K562 (cell line): ENCODE measurements around the gene TPM4. TPM values are rescaled to one million over a fixed set of nuclear protein-coding genes. Genes with fewer than 3 reads are reported as not detected.

Experiments used
- ATAC-seq: fragments of 200-7000 bp; cut with Tn5 transposase; 3 replicates; pipeline ENCODE4 v1.9.1; 2020; ENCODE audit warnings: moderate library complexity
- BruUV-seq: library from RNA; stranded (reverse); fragments of 400-500 nt; replicated peaks from 2 replicates; lab custom pipeline; 2021; lab: Mats Ljungman, UMichigan
- CTCF ChIA-PET: fragments of 300-600 bp; formaldehyde crosslinking; extraction: SDS; loops from one replicate; lab custom pipeline; 2021; ENCODE audit warnings: low intra/inter-chr PET ratio; lab: Yijun Ruan, JAX
- POLR2A ChIA-PET: fragments of 300-600, 350-650 bp; sonication (Branson Sonifier 250); formaldehyde crosslinking; extraction: SDS; loops from one replicate; lab custom pipeline; 2021; ENCODE audit warnings: antibody characterized with exemption, inconsistent platforms; lab: Yijun Ruan, JAX
- DNase-seq, 4 experiments: peaks; one replicate each; pipeline versions ENCODE4 v3.0.0 to v3.0.0-alpha.2; 2011 to 2018; ENCODE audit warnings: low spot score in 3 of 4, mixed read lengths in 3 of 4; ENCODE audit errors: extremely low read depth in 1 of 4
- FAIRE-seq: peaks from 2 replicates; lab custom pipeline; 2011; peaks lifted over from hg19 to GRCh38; lab: Jason Lieb, UNC
- H2AFZ ChIP-seq: 2 replicates; pipeline ENCODE4 v1.6.0; 2011; ENCODE audit warnings: low read depth, low read length, control low read depth, inconsistent platforms
- H3K27ac ChIP-seq: fragments of 200-600 bp; 3 replicates; pipeline ENCODE4 v1.8.0; 2011; ENCODE audit warnings: low read depth, mild to moderate bottlenecking, control low read depth, inconsistent platforms, low read length, moderate library complexity, mixed read lengths; ENCODE audit errors: extremely low read depth
- H3K27me3 ChIP-seq, 2 experiments: fragments of 300-600 bp in 1 of 2; 2 replicates in 1 of 2; 3 replicates in 1 of 2; pipeline versions ENCODE4 v1.6.0 to v1.8.0; 2011; ENCODE audit warnings: inconsistent platforms in 2 of 2, low read length in 2 of 2, mild to moderate bottlenecking in 1 of 2, mixed read lengths in 1 of 2, moderate library complexity in 1 of 2; ENCODE audit not compliant: control insufficient read depth in 2 of 2, insufficient read depth in 2 of 2
- H3K36me3 ChIP-seq: fragments of 300-600 bp; 3 replicates; pipeline ENCODE4 v1.8.0; 2011; ENCODE audit warnings: mild to moderate bottlenecking, low read length, inconsistent platforms; ENCODE audit not compliant: control insufficient read depth, insufficient read depth
- H3K4me1 ChIP-seq, 2 experiments: fragments of 200-600 bp in 1 of 2; replicated peaks in 1 of 2; 2 replicates in 1 of 2; 3 replicates in 1 of 2; pipeline versions ENCODE4 v1.5.1 to v1.8.0; 2011; ENCODE audit warnings: inconsistent platforms in 2 of 2, low read length in 2 of 2, mild to moderate bottlenecking in 1 of 2, mixed read lengths in 1 of 2, moderate library complexity in 1 of 2; ENCODE audit not compliant: control insufficient read depth in 2 of 2, insufficient read depth in 2 of 2
- H3K4me2 ChIP-seq: 2 replicates; pipeline ENCODE4 v1.6.1; 2011; ENCODE audit warnings: low read length, control low read depth, inconsistent platforms, mixed read lengths; ENCODE audit not compliant: insufficient read depth
- H3K4me3 ChIP-seq: fragments of 200-600 bp; sonication (generic), shearing (Covaris generic); 2 replicates; pipeline ENCODE4 v1.5.1; 2016; ENCODE audit warnings: control low read depth, inconsistent platforms
- H3K79me2 ChIP-seq: fragments of 200-600 bp; 3 replicates; pipeline ENCODE4 v1.8.0; 2011; ENCODE audit warnings: low read length, inconsistent platforms; ENCODE audit not compliant: control insufficient read depth, insufficient read depth
- H3K9ac ChIP-seq, 2 experiments: 2 replicates each; pipeline versions ENCODE4 v1.6.0 to v1.6.1; 2011; ENCODE audit warnings: low read depth in 2 of 2, low read length in 2 of 2, control low read depth in 1 of 2, inconsistent platforms in 1 of 2, mild to moderate bottlenecking in 1 of 2, mixed read lengths in 1 of 2; ENCODE audit not compliant: insufficient read depth in 1 of 2
- H3K9me1 ChIP-seq: one replicate; pipeline ENCODE4 v1.6.0; 2011; ENCODE audit warnings: inconsistent platforms, mild to moderate bottlenecking, low read length, moderate library complexity; ENCODE audit not compliant: control insufficient read depth, insufficient read depth
- H3K9me3 ChIP-seq: replicated peaks from 2 replicates; pipeline ENCODE4 v1.5.1; 2011; ENCODE audit warnings: low read depth, low read length, inconsistent platforms; ENCODE audit not compliant: control insufficient read depth, insufficient read depth
- H4K20me1 ChIP-seq: replicated peaks from 2 replicates; pipeline ENCODE4 v1.6.1; 2011; ENCODE audit warnings: low read length, inconsistent platforms, mixed read lengths; ENCODE audit not compliant: control insufficient read depth, insufficient read depth
- PCBP2 ChIP-seq: fragments of 200-400 bp; formaldehyde crosslinking; IDR thresholded peaks from 2 replicates; pipeline ENCODE4 v1.6.1; 2018; ENCODE audit warnings: low read length, low read depth, mild to moderate bottlenecking, moderate library complexity; ENCODE audit not compliant: poor library complexity, severe bottlenecking
- SPI1 ChIP-seq: IDR thresholded peaks from 2 replicates; pipeline ENCODE4 v1.6.1; 2011; ENCODE audit warnings: low read depth, low read length, control low read depth, borderline replicate concordance
- WGBS: fragments of 100-300 bp; shearing (Covaris generic); methylation state at CpG from one replicate; pipeline ENCODE4 v1.1.6; 2016; ENCODE audit warnings: low coverage, mixed read lengths; ENCODE audit not compliant: insufficient coverage; ENCODE audit errors: missing lambda C conversion rate; 5-methylcytosine and 5-hydroxymethylcytosine counted together
- in situ Hi-C: fragments of 300-500 bp; cut with MboI; formaldehyde crosslinking; loops from 4 replicates; pipeline ENCODE4 v1.15.0; 2018; ENCODE audit warnings: inconsistent platforms, mixed read lengths
- intact Hi-C: fragments of 100-400 bp; cut with micrococcal nuclease; formaldehyde crosslinking; loops from 2 replicates; pipeline ENCODE4 v1.14.2; 2022
- polyA plus RNA-seq, 8 experiments: library from polyadenylated mRNA; depleted of rRNA in 4 of 8; stranded (reverse) in 5 of 8; unstranded in 3 of 8; fragments of >200 nt; fragmentation: Nextera tagmentation in 2 of 8; fragmentation: Illumina TruSeq in 1 of 8; extraction: Ambion mirVana in 2 of 8; extraction: Trizol in 1 of 8; gene quantifications; 2 replicates each; pipeline versions ENCODE4 v1.2.1 to v1.2.3, GENCODE V29; 2011 to 2014; ENCODE audit warnings: inconsistent platforms in 1 of 8, missing spikeins in 1 of 8
- total RNA-seq, 7 experiments: library from RNA; depleted of rRNA in 6 of 7; stranded (reverse); fragments of >200 nt in 6 of 7; fragmentation: Illumina TruSeq in 2 of 7; extraction: Trizol in 2 of 7; gene quantifications; 2 replicates each; pipeline versions ENCODE4 v1.2.1 to v1.2.3, GENCODE V29; 2011 to 2021; ENCODE audit warnings: low replicate concordance in 1 of 7
- TF ChIP-seq, protein P1 (sequence below): fragments of 450-650 bp; formaldehyde crosslinking; IDR thresholded peaks from 2 replicates; pipeline ENCODE4 v1.4.0; 2020; ENCODE audit warnings: mild to moderate bottlenecking, mixed read lengths

TPM4 gene
- total and polyA plus RNA-seq, 9 of the 15 experiments (the other 6 are each of a cell fraction or from before 2014, with no cell fraction given) = 28.1 to 111 (median 77.4) TPM

DNA sequence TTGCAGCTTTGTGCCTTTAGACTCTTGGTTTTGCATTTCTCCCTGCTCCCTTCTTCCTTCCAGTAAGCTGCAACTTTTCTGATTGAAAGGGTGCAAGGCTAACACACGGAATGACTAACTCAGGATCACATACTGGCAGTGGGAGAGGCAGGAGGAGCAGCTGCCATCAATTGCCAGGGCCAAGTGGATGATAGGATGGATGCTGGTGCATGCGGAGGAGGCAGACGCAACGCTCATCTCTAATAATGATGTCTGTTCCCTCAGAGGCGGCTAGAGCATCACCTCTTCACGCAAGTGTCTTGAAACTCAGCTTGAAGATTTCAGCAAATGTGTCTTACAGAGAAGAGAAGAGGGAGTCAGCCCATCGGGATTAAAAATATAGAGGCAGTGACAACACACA, 49.5 kb upstream of the TPM4 start:
- ChIA-PET POLR2A (interaction anchor here (0.6 to 0.7 kb wide), 3 partner anchors 8 to 407 kb away, joined by 3 read pairs; no protein-coding TSS in a partner anchor), CTCF (no interaction called here)
- intact Hi-C loops = no loop called here
- no peaks in the 10 kb centered on the region for H3K36me3 ChIP-seq
- no peak for TF ChIP-seq SPI1
- TF ChIP-seq, protein P1, sequence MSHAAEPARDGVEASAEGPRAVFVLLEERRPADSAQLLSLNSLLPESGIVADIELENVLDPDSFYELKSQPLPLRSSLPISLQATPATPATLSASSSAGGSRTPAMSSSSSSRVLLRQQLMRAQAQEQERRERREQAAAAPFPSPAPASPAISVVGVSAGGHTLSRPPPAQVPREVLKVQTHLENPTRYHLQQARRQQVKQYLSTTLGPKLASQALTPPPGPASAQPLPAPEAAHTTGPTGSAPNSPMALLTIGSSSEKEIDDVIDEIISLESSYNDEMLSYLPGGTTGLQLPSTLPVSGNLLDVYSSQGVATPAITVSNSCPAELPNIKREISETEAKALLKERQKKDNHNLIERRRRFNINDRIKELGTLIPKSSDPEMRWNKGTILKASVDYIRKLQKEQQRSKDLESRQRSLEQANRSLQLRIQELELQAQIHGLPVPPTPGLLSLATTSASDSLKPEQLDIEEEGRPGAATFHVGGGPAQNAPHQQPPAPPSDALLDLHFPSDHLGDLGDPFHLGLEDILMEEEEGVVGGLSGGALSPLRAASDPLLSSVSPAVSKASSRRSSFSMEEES (CRISPR knock-in tag) = no peak
- H2AFZ ChIP-seq = no peak overlapping the region
- ATAC-seq (no peak), DNase-seq (no peak), FAIRE-seq (no peak)
- H3K9me1 ChIP-seq = no peaks in the 10 kb centered on the region
- no peak overlapping the region for H3K9ac ChIP-seq
- WGBS = 0% methylated on average over 7 of the region's 7 CpGs
- no peaks in the 10 kb centered on the region for H3K79me2 ChIP-seq
- no peak overlapping the region for H3K27ac ChIP-seq
- BruUV-seq = no TSS peak
- in situ Hi-C loops = no loop called here
- no peak overlapping the region for H3K4me2 ChIP-seq
- H3K9me3 ChIP-seq = no peaks in the 10 kb centered on the region
- H3K4me3 ChIP-seq = no peak overlapping the region
- peaks cover 0 to 10% of the 10 kb centered on the region in 2 experiments; a peak in 2 of 5 replicates for H3K4me1 ChIP-seq
- H3K27me3 ChIP-seq = peaks cover 12 to 37% of the 10 kb centered on the region in 2 experiments; a peak in 4 of 5 replicates
- H4K20me1 ChIP-seq = no peaks in the 10 kb centered on the region

DNA sequence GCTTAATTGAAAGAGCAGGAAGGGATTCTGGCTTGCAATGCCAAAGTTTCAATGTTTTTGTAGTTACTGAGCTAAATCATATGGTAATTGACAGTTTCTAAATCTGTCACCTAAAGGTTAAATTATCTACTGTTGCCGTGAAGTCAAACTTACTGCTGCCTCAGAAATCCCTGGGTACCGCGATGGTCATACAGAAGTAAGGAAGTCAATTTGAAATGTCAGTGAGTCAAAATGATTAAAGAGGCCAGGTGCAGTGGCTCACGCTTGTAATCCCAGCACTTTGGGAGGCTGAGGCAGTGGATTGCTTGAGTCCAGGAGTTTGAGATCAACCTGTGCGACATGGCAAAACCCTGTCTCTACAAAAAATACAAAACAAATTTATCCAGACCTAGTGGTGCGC, 48.8 kb upstream of the TPM4 start:
- ATAC-seq = no peak

More for the DNA sequence above, 48.8 kb upstream of the TPM4 start:
- FAIRE-seq (no peak), DNase-seq (no peak)
- Histone ChIP-seq H3K79me2 (no peaks in the 10 kb centered on the region), H3K36me3 (no peaks in the 10 kb centered on the region), H3K27ac (no peak overlapping the region), H3K27me3 (peaks cover 12 to 29% of the 10 kb centered on the region in 2 experiments; a peak in 4 of 5 replicates), H3K9me3 (no peaks in the 10 kb centered on the region), H3K4me1 (peaks cover 0 to 10% of the 10 kb centered on the region in 2 experiments; a peak in 2 of 5 replicates), H4K20me1 (no peaks in the 10 kb centered on the region), H3K9ac (no peak overlapping the region), H3K9me1 (no peaks in the 10 kb centered on the region), H3K4me3 (no peak overlapping the region), H3K4me2 (no peak overlapping the region), H2AFZ (no peak overlapping the region)
- BruUV-seq = no TSS peak
- no peak for TF ChIP-seq PCBP2
- in situ Hi-C loops = no loop called here
- WGBS = 24% methylated on average over 6 of the region's 6 CpGs
- intact Hi-C loops = no loop called here
- CTCF ChIA-PET = no interaction called here
- POLR2A ChIA-PET = interaction anchor here (0.6 to 0.7 kb wide), 2 partner anchors 9 to 408 kb away, joined by 3 read pairs; no protein-coding TSS in a partner anchor
